Neural crest cell (in vitro differentiated cells): ENCODE results near the gene DPP3. TPM values are rescaled to one million over a fixed set of nuclear protein-coding genes. Genes with fewer than 3 reads are reported as not detected.
A peak's percentile ranks its signal among the peaks of the same experiment; 100 is the strongest.
"Not testable (repeated sequence)": the region's sequence is repeated elsewhere in the genome, so short reads cannot be mapped to it uniquely, and the experiment has no call there.

Experiments
- DNase-seq: peaks from one replicate; pipeline ENCODE4 v3.0.0; 2021; ENCODE audit warnings: low read depth, mixed read lengths, low spot score
- H3K27ac Mint-ChIP-seq: one replicate; pipeline ENCODE4 v1.8.0; 2021; ENCODE audit warnings: mild to moderate bottlenecking, mixed read lengths; ENCODE audit not compliant: unreplicated experiment
- H3K27me3 Mint-ChIP-seq: 2 replicates; pipeline ENCODE4 v1.8.0; 2021; ENCODE audit warnings: low read depth, mild to moderate bottlenecking, mixed read lengths
- H3K36me3 Mint-ChIP-seq: 2 replicates; pipeline ENCODE4 v1.8.0; 2021; ENCODE audit warnings: low read depth, mild to moderate bottlenecking, mixed read lengths
- H3K4me1 Mint-ChIP-seq: 2 replicates; pipeline ENCODE4 v1.8.0; 2021; ENCODE audit warnings: mixed read lengths
- H3K4me3 Mint-ChIP-seq: one replicate; pipeline ENCODE4 v1.8.0; 2021; ENCODE audit warnings: mild to moderate bottlenecking, mixed read lengths
- H3K9me3 Mint-ChIP-seq: 2 replicates; pipeline ENCODE4 v1.8.0; 2021; ENCODE audit warnings: mixed read lengths
- total RNA-seq: library from RNA; stranded (reverse); gene quantifications from 2 replicates; pipeline ENCODE4 v1.2.1, GENCODE V29; 2021
- TF ChIP-seq, protein P1 (sequence below): fragments of 200-600 bp; sonication (generic); conservative IDR thresholded peaks from 2 replicates; pipeline ENCODE4 v1.5.0; 2021; ENCODE audit warnings: antibody characterized with exemption, mild to moderate bottlenecking

DPP3 gene
- total RNA-seq, 1 donor from 2014 or later: 68.9 TPM

DNA sequence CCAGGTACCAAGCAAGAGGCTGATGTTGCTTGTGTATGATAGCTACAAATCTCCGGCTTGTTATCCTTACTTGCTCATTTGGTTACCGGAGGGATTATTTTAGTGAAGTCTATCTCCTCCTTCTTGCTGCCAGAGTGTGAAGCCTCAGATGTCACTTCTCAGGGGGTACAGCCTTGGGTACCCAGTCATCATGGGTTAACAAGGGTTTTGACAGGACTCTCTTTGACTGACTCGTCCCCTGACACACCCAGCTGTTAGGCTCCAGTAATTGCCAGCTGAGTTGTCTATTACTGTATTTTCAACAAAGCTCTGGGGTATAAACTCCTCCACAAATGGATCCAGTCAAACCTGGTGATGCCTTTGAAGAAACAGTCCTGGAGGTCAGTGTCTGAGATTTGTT is 25.4 kb upstream of the DPP3 start:
- Mint-ChIP-seq H3K4me3 (no peak overlapping the region), H3K27me3 (peaks cover 51% of the 10 kb centered on the region), H3K4me1 (no peaks in the 10 kb centered on the region), H3K9me3 (peaks cover 5% of the 10 kb centered on the region), H3K27ac (no peak overlapping the region), H3K36me3 (no peaks in the 10 kb centered on the region)
- DNase-seq: no peak
- TF ChIP-seq, protein P1, sequence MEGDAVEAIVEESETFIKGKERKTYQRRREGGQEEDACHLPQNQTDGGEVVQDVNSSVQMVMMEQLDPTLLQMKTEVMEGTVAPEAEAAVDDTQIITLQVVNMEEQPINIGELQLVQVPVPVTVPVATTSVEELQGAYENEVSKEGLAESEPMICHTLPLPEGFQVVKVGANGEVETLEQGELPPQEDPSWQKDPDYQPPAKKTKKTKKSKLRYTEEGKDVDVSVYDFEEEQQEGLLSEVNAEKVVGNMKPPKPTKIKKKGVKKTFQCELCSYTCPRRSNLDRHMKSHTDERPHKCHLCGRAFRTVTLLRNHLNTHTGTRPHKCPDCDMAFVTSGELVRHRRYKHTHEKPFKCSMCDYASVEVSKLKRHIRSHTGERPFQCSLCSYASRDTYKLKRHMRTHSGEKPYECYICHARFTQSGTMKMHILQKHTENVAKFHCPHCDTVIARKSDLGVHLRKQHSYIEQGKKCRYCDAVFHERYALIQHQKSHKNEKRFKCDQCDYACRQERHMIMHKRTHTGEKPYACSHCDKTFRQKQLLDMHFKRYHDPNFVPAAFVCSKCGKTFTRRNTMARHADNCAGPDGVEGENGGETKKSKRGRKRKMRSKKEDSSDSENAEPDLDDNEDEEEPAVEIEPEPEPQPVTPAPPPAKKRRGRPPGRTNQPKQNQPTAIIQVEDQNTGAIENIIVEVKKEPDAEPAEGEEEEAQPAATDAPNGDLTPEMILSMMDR: no peak

DNA sequence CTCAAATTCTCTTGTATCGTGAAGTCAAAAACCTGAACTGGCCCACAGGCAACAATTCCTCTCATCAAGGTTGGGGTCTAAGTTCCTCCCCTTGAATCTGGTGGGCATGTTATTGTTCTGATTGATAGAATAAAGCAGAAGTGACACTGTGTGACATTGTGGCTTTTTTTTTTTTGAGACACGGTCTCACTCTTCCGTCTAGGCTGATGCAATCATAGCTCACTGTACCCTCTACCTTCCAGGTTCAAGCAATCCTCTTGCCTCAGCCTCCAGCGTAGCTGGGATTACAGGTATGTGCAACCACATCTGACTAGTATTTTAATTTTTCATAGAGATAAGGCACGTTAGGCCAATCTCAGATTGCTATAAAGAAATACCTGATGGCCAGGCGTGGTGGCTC is 22.4 kb upstream of the DPP3 start:
- peaks cover 32% of the 10 kb centered on the region for H3K27me3 Mint-ChIP-seq
- no peak overlapping the region for H3K27ac Mint-ChIP-seq
- H3K4me3 Mint-ChIP-seq: no peak overlapping the region
- no peaks in the 10 kb centered on the region for H3K36me3 Mint-ChIP-seq
- TF ChIP-seq, protein P1: no peak
- H3K4me1 Mint-ChIP-seq: peaks cover 5% of the 10 kb centered on the region
- peaks cover 7% of the 10 kb centered on the region for H3K9me3 Mint-ChIP-seq
- DNase-seq: no peak

DNA sequence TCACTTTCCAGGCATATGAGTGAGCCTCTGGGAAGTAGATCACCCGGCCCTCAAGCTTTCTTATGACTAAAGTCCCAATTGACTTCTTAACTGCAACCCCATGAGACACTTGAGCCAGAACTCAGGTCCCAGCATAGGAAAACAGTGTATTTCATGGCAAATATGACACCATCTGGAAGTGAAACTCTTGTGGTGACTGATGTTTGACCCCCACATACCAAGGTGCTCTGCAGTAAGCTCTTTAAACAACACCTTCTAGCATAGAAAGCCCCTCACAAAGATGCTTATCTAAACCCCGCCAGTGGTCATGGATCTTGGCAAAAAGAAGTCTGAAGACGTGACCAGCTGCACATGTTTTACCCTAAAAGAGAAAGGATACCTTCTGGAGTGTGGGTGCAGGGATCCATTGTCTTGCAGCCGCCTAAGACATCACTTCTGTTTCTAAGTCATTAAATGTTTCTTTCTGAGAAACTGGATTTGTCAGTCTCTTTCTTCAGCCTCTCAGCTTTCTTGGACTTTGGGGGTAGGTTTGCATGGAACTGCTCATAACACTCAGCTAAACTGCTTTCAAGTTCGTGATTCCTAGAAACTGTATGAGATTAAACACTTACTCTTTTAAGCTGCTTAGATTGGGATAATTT is 21.0 kb upstream of the DPP3 start:
- H3K4me3 Mint-ChIP-seq: no peak overlapping the region
- TF ChIP-seq, protein P1: no peak
- H3K9me3 Mint-ChIP-seq: peaks cover 8% of the 10 kb centered on the region
- DNase-seq: no peak
- H3K4me1 Mint-ChIP-seq: peaks cover 5% of the 10 kb centered on the region
- no peaks in the 10 kb centered on the region for H3K36me3 Mint-ChIP-seq
- peaks cover 26% of the 10 kb centered on the region for H3K27me3 Mint-ChIP-seq
- no peak overlapping the region for H3K27ac Mint-ChIP-seq

DNA sequence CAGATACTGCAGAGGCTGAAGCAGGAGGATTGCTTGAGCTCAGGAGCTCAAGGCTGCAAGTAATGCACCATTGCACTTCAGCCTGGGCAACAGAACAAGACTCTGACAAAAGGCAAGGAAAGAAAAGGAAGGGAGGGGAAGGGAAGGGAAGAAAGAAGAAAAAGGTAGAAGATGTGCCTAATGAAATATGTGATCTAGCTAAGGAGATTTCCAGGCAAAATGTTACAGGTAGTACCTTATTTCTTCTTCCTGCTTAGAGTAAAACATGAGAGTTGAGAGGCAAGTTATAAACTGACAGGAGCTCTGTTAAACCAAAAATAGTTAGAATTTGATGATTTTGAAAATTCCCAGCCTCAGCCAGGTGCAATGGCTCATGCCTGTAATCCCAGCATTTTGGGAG is 18.2 kb upstream of the DPP3 start:
- Mint-ChIP-seq H3K36me3 (no peaks in the 10 kb centered on the region), H3K27ac (peak overlapping the region; percentile 6), H3K9me3 (peaks cover 8% of the 10 kb centered on the region), H3K27me3 (peaks cover 21% of the 10 kb centered on the region), H3K4me1 (peaks cover 15% of the 10 kb centered on the region), H3K4me3 (no peak overlapping the region)
- no peak for DNase-seq
- TF ChIP-seq, protein P1: no peak

- Mint-ChIP-seq H3K27me3 (peaks cover 21% of the 10 kb centered on the region), H3K4me1 (peaks cover 21% of the 10 kb centered on the region)
- DNase-seq: no peak
Measured at GRCh38 chr11:66462911-66463310, 17.3 kb upstream of the DPP3 start.

GRCh38 chr11:66464116-66464515 is 16.1 kb upstream of the DPP3 start:
- H3K36me3 Mint-ChIP-seq, H3K27ac Mint-ChIP-seq, H3K9me3 Mint-ChIP-seq, DNase-seq: not testable (repeated sequence)
- Mint-ChIP-seq H3K4me1 (peaks cover 32% of the 10 kb centered on the region), H3K27me3 (peaks cover 15% of the 10 kb centered on the region), H3K4me3 (peak overlapping the region; percentile 38)

More at GRCh38 chr11:66462911-66463310, 17.3 kb upstream of the DPP3 start:
- TF ChIP-seq, protein P1: no peak
- Mint-ChIP-seq H3K27ac (no peak overlapping the region), H3K4me3 (peak overlapping the region; percentile 48), H3K36me3 (no peaks in the 10 kb centered on the region), H3K9me3 (peaks cover 8% of the 10 kb centered on the region)
